ACC112 (cell line): ENCODE results near the gene ZNF281.
"Not testable (repeated sequence)": the region's sequence is repeated elsewhere in the genome, so short reads cannot be mapped to it uniquely, and the experiment has no call there.

Experiments used
- H2AFZ ChIP-seq: fragments of 200-600 bp; sonication (generic); one replicate; pipeline ENCODE4 v1.6.0; 2017; ENCODE audit warnings: antibody characterized with exemption, low read length; ENCODE audit not compliant: unreplicated experiment
- H3K27ac ChIP-seq: fragments of 200-600 bp; sonication (generic); 2 replicates; pipeline ENCODE4 v1.5.1; 2014; ENCODE audit warnings: low read depth, mild to moderate bottlenecking, antibody characterized with exemption, low read length, moderate library complexity
- H3K27me3 ChIP-seq: fragments of 200-600 bp; sonication (generic); 2 replicates; pipeline ENCODE4 v1.6.1; 2014; ENCODE audit warnings: mild to moderate bottlenecking, antibody characterized with exemption, low read length, moderate library complexity, mixed read lengths; ENCODE audit not compliant: insufficient read depth
- H3K36me3 ChIP-seq: fragments of 200-600 bp; sonication (generic); 2 replicates; pipeline ENCODE4 v1.6.1; 2016; ENCODE audit warnings: mild to moderate bottlenecking, antibody characterized with exemption, low read length, moderate library complexity, mixed read lengths; ENCODE audit not compliant: insufficient read depth
- H3K4me1 ChIP-seq: fragments of 200-600 bp; sonication (generic); one replicate; pipeline ENCODE4 v1.6.1; 2016; ENCODE audit warnings: low read length, mixed read lengths; ENCODE audit not compliant: insufficient read depth, unreplicated experiment, control insufficient read depth
- H3K4me3 ChIP-seq: fragments of 200-600 bp; sonication (generic); 2 replicates; pipeline ENCODE4 v1.5.1; 2014; ENCODE audit warnings: mild to moderate bottlenecking, low read depth, low read length
- H3K79me2 ChIP-seq: fragments of 200-600 bp; sonication (generic); one replicate; pipeline ENCODE4 v1.6.0; 2016; ENCODE audit warnings: low read length; ENCODE audit not compliant: control insufficient read depth, unreplicated experiment, insufficient read depth

Gene ZNF281

DNA sequence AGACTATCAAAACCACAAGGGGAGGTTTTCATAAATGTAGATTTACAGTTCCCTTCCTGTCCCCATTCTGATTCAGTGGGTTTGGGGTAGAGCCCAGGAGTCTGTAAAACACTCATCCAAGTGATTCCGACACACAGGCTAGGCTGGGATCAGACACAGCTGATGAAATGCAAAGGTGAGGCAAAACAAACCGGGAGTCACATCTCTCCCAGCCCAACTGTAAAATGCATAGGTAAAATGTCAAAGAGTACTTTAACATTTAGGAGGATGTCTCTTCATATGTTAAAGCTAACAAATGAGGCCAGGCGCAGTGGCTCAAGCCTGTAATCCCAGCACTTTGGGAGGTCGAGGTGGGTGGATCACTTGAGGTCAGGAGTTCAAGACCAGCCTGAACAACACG is 45.0 kb downstream of the ZNF281 start:
- Histone ChIP-seq H3K4me3 (no peak overlapping the region), H3K27me3 (no peaks in the 10 kb centered on the region), H3K27ac (no peak overlapping the region), H3K79me2 (no peaks in the 10 kb centered on the region), H3K4me1 (peaks cover 46% of the 10 kb centered on the region), H2AFZ (no peak overlapping the region), H3K36me3 (no peaks in the 10 kb centered on the region)

DNA sequence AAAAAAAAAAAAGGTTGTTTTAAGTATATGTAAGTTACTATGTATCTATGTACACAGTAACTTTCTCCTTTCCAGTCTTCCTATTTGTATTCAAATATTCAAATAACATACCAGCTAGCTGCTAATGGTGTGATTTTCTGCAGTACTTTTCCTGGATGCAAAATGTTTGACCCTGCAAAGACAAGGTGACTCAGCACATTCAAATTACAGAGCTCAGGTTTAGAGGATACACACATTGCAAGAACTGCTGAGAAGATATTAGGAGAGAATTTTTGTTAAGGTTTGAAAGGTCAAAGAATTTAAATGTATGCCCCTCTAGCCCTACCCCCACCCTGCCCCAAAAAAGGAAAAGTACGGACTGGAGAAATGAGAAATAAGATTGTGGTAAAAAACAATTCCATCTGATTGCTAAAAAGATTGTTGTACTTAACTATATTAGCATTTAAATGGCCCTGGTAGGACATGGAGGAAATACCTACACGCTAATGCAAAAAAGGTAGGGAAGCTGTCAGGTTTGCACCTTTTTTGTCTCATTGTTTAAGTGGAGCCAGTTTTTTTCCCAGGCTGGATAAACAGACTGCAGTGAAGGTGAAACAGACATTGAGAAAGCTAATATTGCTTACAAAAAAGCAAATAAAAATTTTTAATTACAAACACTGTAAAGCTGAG is 45.6 kb downstream of the ZNF281 start:
- 0 out of 2 replicates have a peak overlapping the region, but pooled peaks have one; percentile 7 for H3K27ac ChIP-seq
- no peaks in the 10 kb centered on the region for H3K27me3 ChIP-seq
- H3K4me1 ChIP-seq = peaks cover 49% of the 10 kb centered on the region
- no peaks in the 10 kb centered on the region for H3K79me2 ChIP-seq
- no peak overlapping the region for H3K4me3 ChIP-seq
- no peaks in the 10 kb centered on the region for H3K36me3 ChIP-seq
- no peak overlapping the region for H2AFZ ChIP-seq

DNA sequence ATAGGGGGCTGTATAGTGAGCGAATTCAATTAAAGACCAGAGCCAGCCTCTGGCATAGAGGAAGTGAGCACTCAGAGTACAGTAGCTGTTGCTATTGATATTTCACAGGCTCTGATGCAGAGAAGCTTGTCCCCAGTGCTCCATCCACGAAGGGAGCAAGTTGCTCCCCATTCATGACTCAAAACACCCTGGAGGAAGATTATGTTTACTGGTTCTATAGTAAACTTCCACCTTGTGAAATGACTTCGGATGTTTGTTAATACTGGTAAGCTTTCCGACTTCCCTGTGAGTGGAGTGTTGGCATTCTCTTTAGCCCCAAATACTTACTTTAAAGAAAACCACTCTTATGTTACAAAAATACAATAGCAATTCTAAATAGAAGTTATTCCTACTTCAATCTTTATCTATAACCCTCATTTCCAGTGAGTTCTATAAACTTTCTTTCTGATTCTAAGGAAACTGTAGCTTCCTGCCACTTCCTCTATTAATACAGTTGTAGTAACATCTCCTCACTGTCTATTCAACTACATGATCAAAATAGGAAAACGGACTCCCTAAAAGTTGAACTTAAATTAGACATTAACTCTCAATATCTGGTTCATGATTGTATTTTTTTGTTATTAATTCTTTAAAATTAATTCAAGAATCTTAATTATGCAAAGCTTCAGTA is 46.4 kb downstream of the ZNF281 start:
- no peak overlapping the region for H3K4me3 ChIP-seq
- no peak overlapping the region for H2AFZ ChIP-seq
- H3K36me3 ChIP-seq = no peaks in the 10 kb centered on the region
- H3K27me3 ChIP-seq = no peaks in the 10 kb centered on the region
- H3K79me2 ChIP-seq = no peaks in the 10 kb centered on the region
- no peak overlapping the region for H3K27ac ChIP-seq
- peaks cover 45% of the 10 kb centered on the region for H3K4me1 ChIP-seq

DNA sequence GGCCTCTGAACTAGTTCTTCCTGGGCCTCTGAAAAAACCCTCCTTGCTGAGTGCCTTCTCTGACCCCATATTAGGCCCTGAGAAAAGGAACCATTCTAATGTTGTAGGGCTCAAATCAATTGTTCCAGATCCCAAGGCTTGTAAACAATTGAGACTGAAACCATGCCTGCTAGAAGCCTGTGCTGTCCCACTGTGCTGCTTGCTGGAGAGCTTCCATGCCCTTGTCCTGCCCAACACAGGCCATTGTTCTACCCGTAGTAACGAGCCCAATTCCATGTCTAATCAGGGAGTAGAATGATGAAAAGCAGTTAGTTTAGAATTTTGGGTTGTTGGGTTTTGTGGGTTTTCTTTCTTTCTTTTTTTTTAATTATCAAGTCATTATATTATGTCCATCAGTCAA is 47.4 kb downstream of the ZNF281 start:
- no peak overlapping the region for H2AFZ ChIP-seq
- no peak overlapping the region for H3K27ac ChIP-seq
- H3K36me3 ChIP-seq = no peaks in the 10 kb centered on the region
- no peaks in the 10 kb centered on the region for H3K27me3 ChIP-seq
- H3K79me2 ChIP-seq = no peaks in the 10 kb centered on the region
- no peak overlapping the region for H3K4me3 ChIP-seq
- peaks cover 37% of the 10 kb centered on the region for H3K4me1 ChIP-seq

DNA sequence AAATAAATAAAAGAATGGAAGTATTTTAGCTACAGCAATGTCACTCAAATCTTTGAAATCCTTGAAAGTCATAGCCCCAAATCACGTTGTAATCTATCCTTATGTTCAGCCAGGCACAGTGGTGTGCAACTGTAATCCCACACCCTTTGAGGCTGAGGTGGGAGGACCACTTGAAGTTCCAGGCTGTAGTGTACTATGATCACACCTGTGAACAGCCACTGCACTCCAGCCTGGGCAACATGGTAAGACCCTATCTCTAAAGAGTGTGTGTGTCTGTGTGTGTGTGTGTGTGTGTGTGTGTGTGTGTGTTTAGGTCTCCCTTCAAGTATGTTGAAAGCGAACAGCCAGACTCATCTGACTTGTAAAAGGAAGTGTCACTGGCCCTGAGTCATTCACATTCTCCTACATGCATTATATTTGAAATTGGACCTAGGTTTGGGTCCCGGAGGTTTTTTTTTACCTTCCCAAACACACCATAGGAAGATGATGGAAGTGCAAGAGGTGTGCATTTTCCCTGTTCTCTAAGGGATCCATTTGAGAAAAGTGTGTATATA is 50.1 kb downstream of the ZNF281 start:
- no peaks in the 10 kb centered on the region for H3K36me3 ChIP-seq
- no peak overlapping the region for H2AFZ ChIP-seq
- no peak overlapping the region for H3K4me3 ChIP-seq
- peaks cover 23% of the 10 kb centered on the region for H3K4me1 ChIP-seq
- H3K79me2 ChIP-seq = no peaks in the 10 kb centered on the region
- no peaks in the 10 kb centered on the region for H3K27me3 ChIP-seq
- no peak overlapping the region for H3K27ac ChIP-seq

DNA sequence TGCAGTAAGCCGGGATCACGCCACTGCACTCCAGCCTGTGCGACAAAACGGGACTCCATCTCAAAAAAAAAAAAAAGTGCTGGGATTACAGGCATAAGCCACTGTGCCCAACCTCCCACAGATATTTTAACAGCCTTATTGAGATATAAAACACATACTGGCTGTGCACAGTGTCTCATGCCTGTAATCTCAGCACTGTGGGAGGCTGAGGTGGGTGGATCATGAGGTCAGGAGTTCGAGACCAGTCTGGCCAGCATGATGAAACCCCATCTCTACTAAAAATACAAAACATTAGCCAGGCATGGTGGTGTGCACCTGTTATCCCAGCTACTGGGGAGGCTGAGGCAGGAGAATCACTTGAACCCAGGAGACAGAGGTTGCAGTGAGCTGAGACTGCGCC is 51.9 kb downstream of the ZNF281 start:
- H3K27ac ChIP-seq, H3K79me2 ChIP-seq, H2AFZ ChIP-seq, H3K36me3 ChIP-seq, H3K27me3 ChIP-seq, H3K4me3 ChIP-seq: not testable (repeated sequence)
- H3K4me1 ChIP-seq = peaks cover 26% of the 10 kb centered on the region

DNA sequence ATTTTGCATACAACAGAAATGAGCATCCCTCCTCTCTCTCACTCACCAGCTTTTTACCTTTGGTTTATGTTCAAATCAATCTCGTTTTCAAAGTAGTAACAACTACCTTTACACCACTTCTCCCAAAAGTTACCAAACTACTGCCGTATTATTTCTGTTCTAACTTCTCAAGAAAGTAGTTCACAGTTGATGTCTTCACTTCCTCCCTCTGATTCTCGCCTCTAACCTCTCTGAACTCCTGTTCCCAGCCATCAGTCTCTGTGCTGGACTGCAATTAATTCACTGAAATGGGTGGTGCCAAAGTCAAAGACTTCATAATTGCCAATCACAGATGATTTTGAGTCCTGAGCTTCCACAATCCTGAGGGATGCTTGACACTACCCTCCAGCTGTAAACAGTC is 54.0 kb downstream of the ZNF281 start:
- H3K79me2 ChIP-seq = no peaks in the 10 kb centered on the region
- H3K36me3 ChIP-seq = no peaks in the 10 kb centered on the region
- no peak overlapping the region for H3K4me3 ChIP-seq
- peaks cover 42% of the 10 kb centered on the region for H3K4me1 ChIP-seq
- H3K27ac ChIP-seq = no peak overlapping the region
- no peak overlapping the region for H2AFZ ChIP-seq
- no peaks in the 10 kb centered on the region for H3K27me3 ChIP-seq
